ENCODE results near the gene SHC1.

Gene SHC1

DNA sequence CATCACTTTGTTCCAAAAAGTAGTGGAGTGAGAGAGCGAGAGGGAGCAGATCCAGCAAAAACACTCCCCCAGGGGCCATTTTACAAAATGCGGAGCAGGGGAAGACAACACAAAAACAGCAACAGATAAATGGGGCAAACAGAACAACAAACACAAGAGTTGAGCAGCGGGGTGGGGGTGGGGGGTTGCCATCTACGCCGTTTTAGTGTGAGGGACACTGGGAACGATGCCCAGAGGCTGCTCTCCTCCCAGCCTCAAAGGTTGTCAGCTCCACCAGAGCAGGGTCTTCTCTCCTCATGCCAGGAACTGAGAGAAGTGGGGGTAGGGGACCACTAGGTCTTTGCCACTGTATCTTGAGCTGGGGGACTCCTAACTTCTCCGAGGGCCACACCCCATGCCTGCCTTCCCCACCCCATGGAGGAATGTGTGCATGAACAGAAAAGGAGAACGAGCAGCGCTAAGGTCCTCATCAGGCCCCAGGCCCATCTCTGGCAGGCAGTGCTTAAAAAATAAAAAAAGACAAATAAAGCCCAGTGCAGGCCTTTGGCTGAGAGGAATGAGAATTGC lies 13.4 kb downstream of the SHC1 start:
- H3K4me3 ChIP-seq (ENCODE audit: low read length), result no peak overlapping the region
- TF ChIP-seq, protein P1, sequence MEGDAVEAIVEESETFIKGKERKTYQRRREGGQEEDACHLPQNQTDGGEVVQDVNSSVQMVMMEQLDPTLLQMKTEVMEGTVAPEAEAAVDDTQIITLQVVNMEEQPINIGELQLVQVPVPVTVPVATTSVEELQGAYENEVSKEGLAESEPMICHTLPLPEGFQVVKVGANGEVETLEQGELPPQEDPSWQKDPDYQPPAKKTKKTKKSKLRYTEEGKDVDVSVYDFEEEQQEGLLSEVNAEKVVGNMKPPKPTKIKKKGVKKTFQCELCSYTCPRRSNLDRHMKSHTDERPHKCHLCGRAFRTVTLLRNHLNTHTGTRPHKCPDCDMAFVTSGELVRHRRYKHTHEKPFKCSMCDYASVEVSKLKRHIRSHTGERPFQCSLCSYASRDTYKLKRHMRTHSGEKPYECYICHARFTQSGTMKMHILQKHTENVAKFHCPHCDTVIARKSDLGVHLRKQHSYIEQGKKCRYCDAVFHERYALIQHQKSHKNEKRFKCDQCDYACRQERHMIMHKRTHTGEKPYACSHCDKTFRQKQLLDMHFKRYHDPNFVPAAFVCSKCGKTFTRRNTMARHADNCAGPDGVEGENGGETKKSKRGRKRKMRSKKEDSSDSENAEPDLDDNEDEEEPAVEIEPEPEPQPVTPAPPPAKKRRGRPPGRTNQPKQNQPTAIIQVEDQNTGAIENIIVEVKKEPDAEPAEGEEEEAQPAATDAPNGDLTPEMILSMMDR (conservative IDR thresholded peaks at IDR 0.05; ENCODE audit: low read depth, low read length), result no peak

GRCh38 chr1:154956544-154956941 lies 14.0 kb downstream of the SHC1 start:
- TF ChIP-seq, protein P1 (conservative IDR thresholded peaks at IDR 0.05; ENCODE audit: low read depth, low read length), result no peak
- peak overlapping the region; percentile 77 for H3K4me3 ChIP-seq (ENCODE audit: low read length)
- DNase-seq (ENCODE audit: low read depth), result no peak

More for the DNA sequence above, 13.4 kb downstream of the SHC1 start:
- no peak for DNase-seq (ENCODE audit: low read depth)

- DNase-seq (ENCODE audit: low read depth), result peak; percentile 82
- peak within 1 kb of the TSS; percentile 77 for H3K4me3 ChIP-seq (ENCODE audit: low read length)
- TF ChIP-seq, protein P1 (conservative IDR thresholded peaks at IDR 0.05; ENCODE audit: low read depth, low read length), result peak; percentile 54
These were observed 14.6 kb downstream of the SHC1 start, which contains the start of gene PBXIP1 for GRCh38 chr1:154955718-154956543. TSS of gene PBXIP1 (minus strand) at chr1:154956099. CDS start at chr1:154953721, 2,378 bp downstream.

- peak overlapping the region; percentile 77 for H3K4me3 ChIP-seq (ENCODE audit: low read length)
These were observed 15.4 kb downstream of the SHC1 start for GRCh38 chr1:154955039-154955717.

DNA sequence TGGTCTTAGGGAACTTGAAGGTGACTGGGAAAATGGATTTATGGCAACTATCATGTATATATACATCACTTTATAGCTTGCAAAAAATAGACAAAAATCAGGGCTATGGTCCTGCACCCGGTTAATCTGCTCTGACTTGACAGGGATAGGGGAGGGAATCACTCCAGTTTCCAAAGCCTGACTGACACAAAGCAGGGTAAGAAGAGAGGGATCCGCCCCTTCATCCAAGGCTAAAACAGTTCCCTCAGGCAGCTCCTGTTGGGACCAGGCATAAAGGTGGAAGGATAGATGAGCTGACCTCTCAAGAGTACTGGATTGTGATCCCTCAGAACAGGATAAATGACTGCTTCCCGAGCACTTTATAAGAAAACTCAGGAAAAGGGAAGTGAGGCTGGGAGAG lies 16.0 kb downstream of the SHC1 start:
- TF ChIP-seq, protein P1 (conservative IDR thresholded peaks at IDR 0.05; ENCODE audit: low read depth, low read length), result no peak
- H3K4me3 ChIP-seq (ENCODE audit: low read length), result peak overlapping the region; percentile 77
- no peak for DNase-seq (ENCODE audit: low read depth)

More at GRCh38 chr1:154955039-154955717, 15.4 kb downstream of the SHC1 start:
- TF ChIP-seq, protein P1 (conservative IDR thresholded peaks at IDR 0.05; ENCODE audit: low read depth, low read length), result peak; percentile 6
- peak; percentile 65 for DNase-seq (ENCODE audit: low read depth)

DNA sequence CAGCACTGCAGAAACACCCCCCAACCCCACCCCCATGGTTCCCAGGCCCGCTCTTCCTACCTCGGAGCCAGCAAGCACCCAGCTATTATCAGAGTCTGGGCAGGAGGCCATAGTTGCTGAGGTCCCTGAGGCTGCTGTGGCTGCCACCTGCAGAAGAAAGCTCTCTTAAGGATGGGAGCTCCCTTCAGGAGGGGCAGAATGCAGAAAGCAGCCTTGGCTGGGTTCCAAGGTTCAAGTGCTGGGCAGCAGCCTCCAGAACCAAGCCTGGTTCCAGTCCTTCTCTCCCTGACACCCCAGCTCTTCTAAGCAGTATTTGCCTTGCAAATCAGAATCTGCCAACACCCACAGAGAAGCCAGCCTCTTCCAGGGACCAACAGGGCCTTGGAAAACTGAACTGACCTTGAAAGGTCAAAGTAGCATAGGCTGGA lies 16.9 kb downstream of the SHC1 start:
- DNase-seq (ENCODE audit: low read depth), result no peak
- H3K4me3 ChIP-seq (ENCODE audit: low read length), result no peak overlapping the region
- TF ChIP-seq, protein P1 (conservative IDR thresholded peaks at IDR 0.05; ENCODE audit: low read depth, low read length), result no peak
